GM21717 (cell line): Measurements from ENCODE around the gene RICTOR.

Source experiments
- ATAC-seq: cut with Tn5 transposase; IDR thresholded peaks from one replicate; pipeline ENCODE4 v1.9.1; 2021; ENCODE audit warnings: mild to moderate bottlenecking, moderate library complexity; ENCODE audit not compliant: unreplicated experiment

RICTOR gene

GRCh38 chr5:39074017-39074814 lies at the start of gene RICTOR:
TSS of gene RICTOR (minus strand) at chr5:39074399. CDS start at chr5:39074377, 22 bp downstream.
- peak; percentile 74 for ATAC-seq

GRCh38 chr5:39121922-39122321 lies 47.7 kb upstream of the RICTOR start:
- no peak for ATAC-seq

- ATAC-seq, result no peak
Observed at GRCh38 chr5:39121315-39121714, 47.1 kb upstream of the RICTOR start.

- ATAC-seq, result no peak
Observed at GRCh38 chr5:39120052-39120420, 45.8 kb upstream of the RICTOR start.

GRCh38 chr5:39119404-39120051 lies 45.3 kb upstream of the RICTOR start:
- no peak for ATAC-seq

- ATAC-seq, result no peak
Observed at GRCh38 chr5:39118638-39119037, 44.4 kb upstream of the RICTOR start.

GRCh38 chr5:39117401-39117800 lies 43.2 kb upstream of the RICTOR start:
- ATAC-seq, result no peak

GRCh38 chr5:39116344-39117170 lies 42.4 kb upstream of the RICTOR start:
- ATAC-seq, result no peak

- ATAC-seq, result no peak
Observed at GRCh38 chr5:39115644-39116343, 41.6 kb upstream of the RICTOR start.

GRCh38 chr5:39114155-39114554 lies 40.0 kb upstream of the RICTOR start:
- no peak for ATAC-seq

GRCh38 chr5:39113354-39113953 lies 39.3 kb upstream of the RICTOR start:
- ATAC-seq, result no peak

- no peak for ATAC-seq
Observed at GRCh38 chr5:39109606-39110005, 35.4 kb upstream of the RICTOR start.

- ATAC-seq, result no peak
Observed at GRCh38 chr5:39108987-39109386, 34.8 kb upstream of the RICTOR start.

- ATAC-seq, result no peak
Observed at GRCh38 chr5:39107350-39107749, 33.2 kb upstream of the RICTOR start.

GRCh38 chr5:39106322-39106721 lies 32.1 kb upstream of the RICTOR start:
- no peak for ATAC-seq

- ATAC-seq, result no peak
Observed at GRCh38 chr5:39104221-39104620, 30.0 kb upstream of the RICTOR start.

- ATAC-seq, result no peak
Observed at GRCh38 chr5:39102684-39103155, 28.5 kb upstream of the RICTOR start.

GRCh38 chr5:39100851-39101396 lies 26.7 kb upstream of the RICTOR start:
- ATAC-seq, result no peak

- no peak for ATAC-seq
Observed at GRCh38 chr5:39100301-39100850, 26.2 kb upstream of the RICTOR start.

- no peak for ATAC-seq
Observed at GRCh38 chr5:39099831-39100230, 25.6 kb upstream of the RICTOR start.
